Occipital lobe (tissue), 2 donors: ENCODE data around the gene HASPIN. TPM values are rescaled to one million over a fixed set of nuclear protein-coding genes. Genes with fewer than 3 reads are reported as not detected.

ENCODE experiments used
- DNase-seq: peaks from one replicate; lab custom pipeline; 2025; lab: John Stamatoyannopoulos, UW
- total RNA-seq: library from RNA; depleted of rRNA; stranded (reverse); fragments of >200 nt; gene quantifications from one replicate; pipeline ENCODE4 v1.2.3, GENCODE V29; 2014

Gene HASPIN
- total RNA-seq = 0.62 TPM

DNA sequence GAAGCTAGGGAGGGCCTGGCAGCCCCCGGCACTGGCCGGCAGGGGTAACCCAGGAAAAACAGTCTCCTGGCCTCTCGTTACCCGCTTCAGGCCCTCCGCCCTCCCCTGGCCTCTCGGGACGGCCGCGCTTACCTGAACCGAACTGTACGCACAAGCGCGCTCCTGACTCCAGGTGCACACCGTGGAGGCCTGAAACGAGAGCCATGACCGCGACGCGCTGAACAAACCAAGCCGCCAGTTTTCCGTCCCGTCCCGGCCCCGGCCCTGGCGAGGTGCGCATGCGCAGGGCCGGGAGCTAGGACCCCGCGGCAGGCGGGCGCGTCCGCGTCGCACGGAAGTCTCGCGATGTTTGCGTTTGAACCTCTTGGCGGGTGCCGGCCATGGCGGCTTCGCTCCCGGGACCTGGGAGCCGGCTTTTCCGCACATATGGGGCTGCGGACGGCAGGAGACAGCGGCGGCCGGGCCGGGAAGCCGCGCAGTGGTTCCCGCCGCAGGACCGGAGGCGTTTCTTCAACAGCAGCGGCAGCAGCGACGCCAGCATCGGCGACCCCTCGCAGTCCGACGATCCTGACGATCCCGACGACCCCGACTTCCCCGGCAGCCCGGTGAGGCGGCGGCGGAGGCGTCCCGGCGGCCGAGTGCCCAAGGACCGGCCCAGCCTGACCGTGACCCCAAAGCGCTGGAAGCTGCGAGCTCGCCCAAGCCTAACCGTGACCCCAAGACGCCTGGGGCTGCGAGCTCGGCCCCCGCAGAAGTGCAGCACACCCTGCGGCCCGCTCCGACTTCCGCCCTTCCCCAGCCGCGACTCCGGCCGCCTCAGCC is at the start of gene HASPIN:
Gene HASPIN, plus strand, starts transcription at position 348 of the 822 bp plus-strand sequence. Its CDS starts 33 bp downstream, at position 381.
- peak; percentile 73 for DNase-seq

DNA sequence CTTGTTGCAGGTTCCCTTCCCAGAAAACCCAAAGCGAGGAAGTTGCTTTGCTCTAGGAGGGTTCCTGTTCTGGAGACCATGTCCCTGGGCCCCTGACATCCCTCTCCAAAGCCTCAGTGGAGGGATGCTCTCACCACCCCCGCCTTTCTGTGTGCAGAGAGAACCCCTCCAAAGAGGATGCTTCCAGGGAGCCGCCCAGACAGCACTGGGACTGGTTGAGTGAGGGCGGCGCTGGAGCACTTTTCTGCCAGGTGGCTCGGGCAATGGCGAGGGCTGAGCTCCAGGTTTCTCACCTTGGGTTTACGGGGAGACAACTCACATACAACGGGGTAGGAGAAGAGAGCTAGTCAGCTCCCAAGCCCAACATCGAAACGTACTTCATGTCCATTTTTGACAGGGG is 47.8 kb upstream of the HASPIN start:
- DNase-seq = no peak

DNA sequence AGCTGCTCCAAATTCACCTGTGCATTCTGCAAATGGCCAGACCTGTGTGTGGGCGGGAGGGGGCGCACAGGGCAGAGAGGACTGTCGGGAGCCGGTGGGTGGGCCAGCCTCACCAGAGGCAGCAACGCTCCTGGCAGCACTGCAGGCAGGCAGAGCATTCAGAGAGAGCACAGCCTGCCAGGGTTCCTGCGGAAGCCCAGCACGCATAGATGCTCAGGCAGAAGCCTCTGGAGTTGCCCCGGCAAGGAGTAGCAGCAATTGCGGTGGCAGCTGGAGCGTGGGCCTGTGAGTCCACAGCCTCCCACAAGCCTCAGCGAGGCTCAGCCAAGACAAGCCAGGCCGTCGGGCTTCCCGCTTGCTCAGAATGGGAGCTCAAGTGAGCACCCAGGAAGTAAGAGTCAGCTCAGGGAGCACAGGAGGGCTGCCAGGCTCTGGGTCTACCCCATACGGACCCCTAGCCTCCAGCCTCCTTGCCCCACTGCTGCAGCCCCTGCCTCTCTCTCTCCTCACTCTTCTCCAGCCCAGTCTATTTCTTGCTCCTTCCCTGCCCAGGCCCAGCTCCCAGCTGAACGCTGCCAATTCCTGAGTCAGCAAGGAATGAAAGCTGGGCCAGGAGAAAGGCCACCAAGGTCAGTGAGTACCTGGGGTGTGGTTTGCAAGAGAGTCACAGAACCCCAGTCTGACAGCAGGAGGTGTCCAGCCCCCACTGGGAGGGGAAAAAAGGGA is 45.4 kb upstream of the HASPIN start:
- peak; percentile 73 for DNase-seq

DNA sequence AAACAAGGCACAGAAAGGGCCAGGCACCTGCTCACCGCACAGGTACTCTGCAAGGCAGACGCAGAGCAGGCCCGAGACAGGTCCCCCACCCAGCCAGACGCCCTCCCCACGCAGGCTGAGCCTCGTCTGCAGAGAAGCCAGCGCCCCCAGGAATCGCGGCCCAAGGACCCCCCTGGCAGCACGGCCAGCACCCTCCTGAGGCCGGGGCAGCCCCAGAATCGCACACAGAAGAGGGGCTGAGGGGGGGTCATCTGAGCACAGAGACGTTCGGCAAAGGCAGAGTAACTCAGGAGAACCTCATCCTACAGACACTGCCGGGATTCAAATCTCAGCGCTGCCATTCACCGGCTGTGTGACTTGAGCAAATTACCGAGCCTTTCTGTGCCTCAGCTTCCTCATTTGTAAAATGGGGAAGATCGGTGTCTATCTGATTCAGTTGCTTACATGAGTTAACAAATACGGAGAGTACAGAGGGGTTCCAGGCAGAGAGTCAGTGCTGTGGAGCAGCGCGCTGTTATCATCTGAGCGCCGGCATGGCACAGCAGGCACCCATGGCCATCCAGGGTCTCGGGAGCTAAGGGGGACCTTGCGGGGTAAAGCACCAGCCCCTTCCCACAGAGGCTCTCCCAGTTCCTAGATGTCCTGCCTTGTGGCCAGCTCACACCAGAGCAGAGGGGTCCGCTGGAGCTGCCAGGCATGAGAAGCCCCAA is 44.7 kb upstream of the HASPIN start:
- DNase-seq = no peak

DNA sequence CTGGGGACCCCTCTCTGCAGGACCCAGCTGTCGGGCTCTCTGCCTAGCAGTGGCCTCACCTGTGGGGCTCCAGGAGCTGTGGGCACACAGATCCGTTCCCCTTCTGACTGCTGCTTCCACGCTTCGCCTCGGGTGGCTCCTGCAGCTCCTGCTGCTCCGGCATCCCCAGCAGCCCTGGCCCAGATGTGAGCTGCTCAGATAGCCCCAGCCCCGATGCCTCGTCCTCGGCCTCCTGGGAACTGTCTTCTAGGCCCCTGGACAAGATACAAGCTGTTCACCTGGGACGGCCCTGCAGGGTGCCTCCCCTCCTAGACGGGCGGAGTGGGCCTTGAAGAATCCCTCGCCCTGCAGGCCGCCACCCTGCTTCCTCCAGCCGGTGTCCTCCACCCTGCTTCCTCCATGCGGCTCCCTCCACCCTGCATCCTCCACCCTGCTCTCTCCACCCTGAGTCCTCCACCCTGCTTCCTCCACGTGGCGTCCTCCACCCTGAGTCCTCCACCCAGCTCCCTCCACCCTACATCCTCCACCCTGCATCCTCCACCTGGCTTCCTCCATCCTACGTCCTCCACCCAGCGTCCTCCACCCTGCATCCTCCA is 44.1 kb upstream of the HASPIN start:
- DNase-seq = no peak

DNA sequence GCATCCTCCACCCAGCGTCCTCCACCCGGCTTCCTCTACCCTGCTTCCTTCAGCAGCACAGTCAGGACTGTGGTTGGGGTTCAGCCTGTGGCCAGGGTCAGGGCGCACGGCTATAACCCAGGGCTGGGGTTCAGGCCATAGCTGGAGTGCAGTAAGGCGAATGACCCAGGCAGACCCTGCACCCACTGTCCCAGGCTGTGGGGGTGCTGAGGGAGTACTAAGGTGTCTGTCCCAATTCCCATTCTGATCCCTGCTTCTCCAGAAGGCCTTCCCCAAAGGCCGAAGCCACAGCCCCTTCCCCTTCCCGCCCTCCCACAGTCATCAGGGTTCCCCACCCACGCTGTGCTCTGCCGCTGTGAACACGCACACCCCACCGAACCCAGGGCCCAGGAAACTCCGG is 42.6 kb upstream of the HASPIN start:
- DNase-seq = no peak

DNA sequence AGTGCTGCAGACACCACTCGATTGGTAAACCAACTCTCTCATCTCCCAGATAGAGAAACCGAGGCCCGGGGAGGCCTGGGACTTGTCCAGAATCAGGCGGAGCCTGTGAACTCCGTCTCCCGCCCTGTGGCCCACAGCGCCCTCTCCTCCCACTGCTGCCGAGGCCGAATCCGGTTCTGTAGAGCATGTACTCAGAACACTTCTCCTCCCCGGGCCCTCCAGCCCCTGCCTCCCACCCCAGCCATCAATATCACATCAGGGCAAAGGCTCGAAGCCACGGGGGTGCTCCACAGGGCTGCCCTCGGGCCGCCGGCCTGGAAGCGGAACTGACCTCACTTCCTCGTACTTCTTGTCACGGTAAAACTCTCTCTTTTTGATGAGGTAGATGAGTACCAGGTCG is 42.1 kb upstream of the HASPIN start:
- DNase-seq = no peak

DNA sequence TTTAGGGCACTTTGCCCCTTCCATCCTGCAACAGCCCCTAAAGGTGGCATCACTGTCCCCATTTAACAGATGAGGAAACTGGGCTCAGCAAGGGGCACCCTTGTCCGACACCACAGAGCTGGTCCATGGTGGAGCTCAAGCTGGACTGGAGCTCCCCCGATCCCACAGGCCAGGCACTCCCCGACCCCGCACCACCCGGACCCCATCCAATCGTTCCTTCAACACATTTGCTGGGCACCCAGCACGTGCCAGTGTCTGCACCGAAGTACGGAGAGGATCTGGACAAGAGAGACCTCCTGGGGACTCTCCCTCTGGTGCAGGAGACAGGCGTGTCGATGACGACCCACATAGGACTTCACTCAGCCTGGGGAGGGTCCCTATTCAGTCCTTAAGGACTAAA is 41.7 kb upstream of the HASPIN start:
- no peak for DNase-seq

DNA sequence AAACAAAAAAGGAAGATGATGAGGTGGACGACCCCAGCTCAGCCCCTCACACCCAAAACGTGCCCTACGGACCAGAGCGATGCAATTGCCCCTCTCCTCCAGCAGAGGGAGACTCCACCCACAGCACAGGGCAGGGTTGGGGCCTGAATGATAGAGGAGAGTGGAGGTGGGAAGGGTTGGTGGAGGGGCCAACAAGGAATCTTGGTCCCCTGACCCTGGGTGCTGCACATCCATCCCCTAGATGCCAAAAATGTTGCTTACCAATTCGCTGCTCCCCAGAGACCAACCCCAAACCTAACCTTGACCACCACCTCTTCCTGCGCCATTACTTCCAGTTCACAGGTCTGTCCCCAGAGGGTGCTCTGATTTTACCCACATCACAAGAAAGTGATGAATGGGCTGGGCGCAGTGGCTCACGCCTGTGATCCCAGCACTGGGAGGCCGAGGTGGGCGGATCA is 40.6 kb upstream of the HASPIN start:
- no peak for DNase-seq

DNA sequence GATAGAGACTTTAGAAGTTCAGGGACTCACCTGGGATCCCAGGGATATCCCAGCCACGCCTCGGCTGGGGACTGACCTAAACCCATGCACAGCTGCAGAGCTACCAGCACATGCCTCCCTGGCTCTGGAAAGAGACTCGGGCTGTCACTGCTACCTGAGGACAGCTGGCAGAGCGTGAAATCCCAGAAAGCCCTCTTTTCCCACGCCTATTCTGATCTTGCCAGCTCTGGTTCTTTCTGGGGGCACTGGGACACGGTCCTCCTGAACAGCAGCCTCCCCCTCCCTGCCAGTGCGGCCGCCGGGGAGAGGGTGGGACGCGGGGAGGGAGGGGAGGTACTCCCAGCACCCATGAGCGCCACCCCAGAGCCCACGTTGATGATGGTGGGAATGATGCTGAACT is 38.5 kb upstream of the HASPIN start:
- DNase-seq = no peak

DNA sequence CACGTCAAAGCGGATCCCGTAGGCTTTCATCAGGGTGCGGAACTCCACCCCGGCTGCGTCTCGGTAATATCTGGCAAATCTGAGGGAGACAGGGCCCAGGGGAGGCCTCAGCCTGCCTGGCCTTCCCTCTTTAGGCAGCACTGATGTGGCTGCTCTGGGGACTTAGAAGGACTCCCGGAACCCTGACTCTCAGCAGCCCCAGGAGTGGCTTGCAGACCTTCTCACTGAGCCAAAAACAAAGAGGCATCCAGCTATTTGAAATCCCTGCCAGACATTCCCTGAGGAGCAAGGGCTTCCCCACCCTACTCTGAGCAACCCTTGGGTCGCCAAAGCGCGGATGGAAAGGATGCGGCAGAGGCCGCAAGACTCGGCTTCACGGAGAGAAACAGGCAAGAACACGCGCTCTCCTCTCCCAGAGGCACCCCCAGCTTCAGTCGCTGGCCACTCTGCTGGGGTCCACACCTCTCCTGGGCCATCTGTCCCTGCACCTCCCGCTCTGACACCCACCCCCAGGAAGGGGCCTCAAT is 35.6 kb upstream of the HASPIN start:
- DNase-seq = no peak

DNA sequence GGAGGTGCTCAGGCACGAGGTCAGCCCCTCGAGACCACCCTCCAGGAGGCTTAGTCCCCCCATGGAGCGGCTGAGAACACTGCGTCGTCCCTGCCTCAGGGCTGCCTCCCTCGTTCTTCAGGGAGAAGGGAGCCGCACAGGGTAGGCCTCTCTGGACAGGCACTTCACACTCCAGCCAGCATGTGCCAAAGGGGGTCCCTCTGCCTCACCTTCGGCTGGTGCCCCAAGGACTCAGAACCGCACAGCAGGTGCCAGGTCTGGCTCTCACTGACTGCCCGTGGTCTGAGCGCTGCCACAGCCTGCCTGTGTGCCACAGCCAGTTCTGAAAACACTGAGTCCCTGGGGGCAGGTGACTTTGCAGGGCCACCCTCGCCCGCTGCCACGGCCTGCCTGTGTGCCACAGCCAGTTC is 34.8 kb upstream of the HASPIN start:
- no peak for DNase-seq

DNA sequence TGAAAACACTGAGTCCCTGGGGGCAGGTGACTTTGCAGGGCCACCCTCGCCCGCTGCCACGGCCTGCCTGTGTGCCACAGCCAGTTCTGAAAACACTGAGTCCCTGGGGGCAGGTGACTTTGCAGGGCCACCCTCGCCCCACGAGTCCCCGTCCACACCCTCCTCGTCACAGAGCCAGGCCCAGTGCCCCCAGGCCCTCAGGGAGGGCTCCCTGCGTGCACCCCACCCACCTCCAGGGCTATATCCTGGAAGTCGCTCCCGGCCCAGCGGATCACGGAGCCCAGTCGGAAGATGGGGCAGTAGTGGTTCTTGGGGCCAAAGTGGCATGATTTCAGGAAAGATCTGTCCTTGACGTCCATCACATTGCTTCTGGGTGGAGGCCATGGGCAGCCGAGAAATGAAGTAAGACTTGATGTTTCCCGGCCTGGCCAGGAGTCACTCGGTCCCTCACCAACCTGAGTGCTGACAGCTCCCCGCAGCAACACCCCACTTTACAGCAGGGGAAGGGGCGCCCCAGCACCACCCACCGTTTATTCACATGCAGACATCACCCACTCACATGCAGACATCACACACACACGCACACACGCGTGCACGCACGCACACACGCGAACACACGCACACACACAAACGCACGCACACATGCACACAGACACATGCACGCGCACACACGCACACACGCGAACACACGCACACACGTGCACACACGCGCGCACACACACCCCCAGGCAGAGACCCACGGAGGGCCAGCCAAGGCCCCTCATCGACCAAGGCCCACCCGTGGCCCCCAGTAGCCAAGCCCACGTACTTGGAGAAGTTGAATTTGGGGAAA is 34.2 kb upstream of the HASPIN start:
- no peak for DNase-seq

DNA sequence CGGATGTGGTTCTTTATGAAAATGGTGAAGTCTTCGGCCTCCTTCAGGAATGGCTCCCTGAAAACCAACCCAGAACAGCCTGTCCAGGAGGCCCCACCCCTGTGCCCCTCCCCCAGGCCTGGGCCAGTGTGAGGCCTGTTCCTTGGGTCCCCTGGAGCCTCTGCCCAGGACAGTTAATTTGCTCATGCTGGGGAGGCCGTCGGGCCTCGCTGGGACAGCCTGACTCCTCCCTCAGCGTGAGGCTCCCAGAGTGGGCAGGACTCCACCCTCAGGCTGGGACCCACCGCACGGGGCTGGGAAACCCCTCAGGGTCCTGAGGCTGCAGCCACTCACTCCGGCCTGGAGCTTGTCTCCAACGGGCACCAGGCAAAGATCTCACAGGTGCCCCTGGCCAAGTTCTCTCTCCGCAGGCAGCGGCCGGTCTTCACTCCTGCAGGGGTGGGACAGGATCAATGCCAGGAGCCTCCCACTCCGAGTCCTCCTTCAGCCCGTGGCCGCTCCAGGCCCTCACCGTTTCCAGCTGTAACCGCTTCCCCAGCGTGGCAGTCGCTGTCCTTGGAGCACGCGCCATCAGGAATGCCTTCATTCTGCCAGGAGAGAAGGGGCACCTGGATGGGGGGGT is 33.5 kb upstream of the HASPIN start:
- DNase-seq = no peak

DNA sequence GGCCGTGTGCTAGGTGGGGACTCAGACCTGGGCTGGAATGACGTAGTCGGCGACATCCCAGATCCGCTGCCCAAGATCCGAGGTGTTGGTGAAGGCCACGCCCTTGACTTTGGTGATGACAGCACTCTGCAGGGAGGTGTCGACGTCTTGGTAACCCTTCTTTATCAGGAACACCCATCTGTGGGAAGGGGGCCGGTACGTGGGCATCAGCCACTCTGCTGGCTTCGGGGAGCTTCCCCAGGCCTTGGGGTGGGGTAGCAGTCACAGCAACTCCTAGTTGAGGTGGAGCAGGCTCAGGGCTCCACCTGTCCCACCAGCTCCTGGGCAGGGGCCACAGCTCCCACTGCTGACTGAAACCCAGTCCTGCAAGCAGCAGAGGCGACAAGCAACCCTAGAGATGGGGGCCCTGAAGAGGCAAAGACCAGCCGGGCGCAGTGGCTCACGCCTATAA is 32.1 kb upstream of the HASPIN start:
- DNase-seq = no peak

DNA sequence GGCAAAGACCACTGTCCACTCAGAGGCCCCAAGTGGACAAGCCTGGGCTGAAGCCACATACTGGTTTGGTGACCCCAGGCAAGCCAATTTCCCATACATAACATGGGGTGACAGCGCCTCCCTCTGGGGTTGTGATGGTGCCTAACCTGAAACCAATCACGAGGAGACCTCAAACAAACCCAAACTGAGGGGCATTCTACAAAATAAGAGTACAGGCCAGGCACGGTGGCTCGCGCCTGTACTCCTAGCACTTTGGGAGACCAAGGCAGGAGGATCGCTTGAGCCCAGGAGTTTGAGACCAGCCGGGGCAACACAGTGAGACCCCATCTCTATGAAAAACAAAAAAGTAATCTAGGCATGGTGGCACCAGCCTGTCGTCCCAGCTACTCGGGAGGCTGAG is 31.4 kb upstream of the HASPIN start:
- no peak for DNase-seq

DNA sequence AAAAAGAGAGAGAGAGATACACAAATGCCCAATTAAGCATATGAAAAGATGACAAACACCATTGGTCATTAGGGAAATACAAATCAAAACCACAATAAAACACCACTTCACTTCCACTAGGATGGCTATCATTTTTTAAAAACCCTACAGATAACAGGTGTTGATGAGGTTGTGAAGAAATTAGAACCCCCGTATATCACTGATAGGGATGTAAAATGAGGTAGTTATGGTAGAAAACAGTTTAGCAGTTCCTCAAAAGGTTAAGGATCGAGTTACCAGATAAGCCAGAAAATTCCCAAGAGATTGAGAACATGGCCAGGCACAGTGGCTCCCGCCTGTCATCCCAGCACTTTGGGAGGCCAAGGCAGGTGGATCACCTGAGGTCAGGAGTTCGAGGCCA is 30.6 kb upstream of the HASPIN start:
- no peak for DNase-seq

DNA sequence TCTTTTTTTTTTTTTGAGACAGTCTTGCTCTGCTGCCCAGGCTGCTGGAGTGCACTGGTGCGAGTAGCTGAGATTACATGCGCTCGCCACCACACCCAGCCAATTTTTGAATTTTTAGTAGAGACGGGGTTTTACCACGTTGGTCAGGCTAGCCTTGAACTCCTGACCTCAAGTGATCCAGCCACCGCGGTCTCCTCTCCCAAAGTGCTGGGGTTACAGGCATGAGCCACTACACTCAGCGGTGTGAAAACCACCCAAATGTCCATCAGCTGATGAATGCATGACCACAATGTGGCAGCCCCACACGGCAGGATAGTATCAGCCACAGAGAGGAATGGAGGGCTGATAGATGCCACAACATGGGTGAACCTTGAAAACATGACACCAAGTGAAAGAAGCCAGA is 29.9 kb upstream of the HASPIN start:
- no peak for DNase-seq

DNA sequence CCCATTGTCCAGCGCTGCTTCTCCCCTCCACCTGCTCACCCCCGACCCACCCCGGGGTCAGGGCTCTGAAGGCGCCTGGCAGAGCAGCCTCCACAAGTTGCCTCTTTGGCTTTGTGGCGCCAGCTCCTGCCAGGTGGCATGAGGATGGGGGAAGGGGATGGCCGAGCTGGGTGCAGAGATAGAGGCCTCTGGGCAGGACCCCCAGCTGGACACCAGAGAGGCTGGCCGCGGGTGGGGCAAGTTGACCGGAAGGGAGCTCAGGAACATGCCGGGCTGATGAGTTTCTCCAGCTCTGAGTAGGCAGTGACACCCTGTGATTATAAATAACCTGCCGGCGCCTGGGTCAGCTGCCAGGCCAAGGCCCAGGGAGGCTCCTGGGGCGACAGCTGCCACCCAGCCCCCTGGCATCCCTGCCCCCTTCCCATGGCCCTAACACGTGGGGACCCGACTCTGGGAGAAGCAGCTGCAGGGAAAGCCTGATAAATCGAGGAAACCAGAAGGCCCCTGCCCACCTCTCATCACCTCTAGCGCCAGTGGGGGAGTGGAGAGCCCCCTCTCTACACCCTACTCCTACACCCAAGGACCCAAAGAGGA is 28.5 kb upstream of the HASPIN start:
- no peak for DNase-seq
